K562 (cell line): ENCODE data around the gene BOLA3. TPM values are rescaled to one million over a fixed set of nuclear protein-coding genes. Genes with fewer than 3 reads are reported as not detected.

Experiments
- BCOR ChIP-seq: fragments of 450-650 bp; IDR thresholded peaks from 2 replicates; pipeline ENCODE4 v1.6.1; 2016
- ELF1 ChIP-seq: fragments of 200-800 bp; sonication (Bioruptor generic); IDR thresholded peaks from 2 replicates; pipeline ENCODE4 v1.6.1; 2016; ENCODE audit warnings: missing genetic modification characterization, missing compliant biosample characterization
- HNRNPLL ChIP-seq: fragments of 200-400 bp; formaldehyde crosslinking; IDR thresholded peaks from 2 replicates; pipeline ENCODE4 v1.6.1; 2017; ENCODE audit warnings: low read length, low read depth, mild to moderate bottlenecking; ENCODE audit not compliant: poor library complexity, severe bottlenecking
- LEF1 ChIP-seq: fragments of 450-650 bp; IDR thresholded peaks from 2 replicates; pipeline ENCODE4 v1.6.1; 2016; ENCODE audit warnings: mild to moderate bottlenecking
- MAFG ChIP-seq: fragments of 450-650 bp; conservative IDR thresholded peaks from 2 replicates; pipeline ENCODE4 v1.6.1; 2016; ENCODE audit warnings: missing genetic modification characterization, missing compliant biosample characterization
- MCM5 ChIP-seq: fragments of 450-650 bp; IDR thresholded peaks from 2 replicates; pipeline ENCODE4 v1.6.1; 2016; ENCODE audit warnings: low read depth
- MED1 ChIP-seq: sonication (generic); formaldehyde crosslinking; IDR thresholded peaks from 2 replicates; pipeline ENCODE4 v1.8.1; 2023; ENCODE audit warnings: missing genetic modification reagents, borderline replicate concordance
- MTA1 ChIP-seq: fragments of 450-650 bp; IDR thresholded peaks from 2 replicates; pipeline ENCODE4 v1.6.1; 2017; ENCODE audit warnings: borderline replicate concordance
- NR2C2 ChIP-seq, 2 experiments: fragments of 200-800 bp in 1 of 2; sonication (Bioruptor generic) in 1 of 2; sonication (generic) in 1 of 2; formaldehyde crosslinking in 1 of 2; IDR thresholded peaks; 2 replicates each; pipeline versions ENCODE4 v1.6.1 to v1.8.0; 2016 to 2022; ENCODE audit warnings: mild to moderate bottlenecking in 1 of 2, missing compliant biosample characterization in 1 of 2, missing genetic modification characterization in 1 of 2, missing genetic modification reagents in 1 of 2
- PHTF2 ChIP-seq: fragments of 250-450 bp; sonication (Bioruptor Pico); IDR thresholded peaks from 2 replicates; pipeline ENCODE4 v1.5.0; 2021; ENCODE audit warnings: mild to moderate bottlenecking
- SAP30 ChIP-seq: fragments of 200-600 bp; sonication (generic); IDR thresholded peaks from 2 replicates; pipeline ENCODE4 v1.6.1; 2012; ENCODE audit warnings: borderline replicate concordance, low read depth, mild to moderate bottlenecking, moderate library complexity, low read length, control low read depth, inconsistent platforms; ENCODE audit not compliant: insufficient read depth, poor library complexity, severe bottlenecking
- SRSF1 ChIP-seq: fragments of 200-400 bp; formaldehyde crosslinking; IDR thresholded peaks from 2 replicates; pipeline ENCODE4 v1.6.1; 2017; ENCODE audit warnings: mild to moderate bottlenecking, low read depth, low read length, moderate library complexity
- TAF15 ChIP-seq: fragments of 200-400 bp; formaldehyde crosslinking; IDR thresholded peaks from 2 replicates; pipeline ENCODE4 v1.6.1; 2017; ENCODE audit warnings: mild to moderate bottlenecking, low read depth, low read length, moderate library complexity
- TCF7 ChIP-seq: sonication (generic); IDR thresholded peaks from 2 replicates; pipeline ENCODE4 v1.6.1; 2016; ENCODE audit warnings: antibody characterized with exemption, borderline replicate concordance
- ZNF140 ChIP-seq: fragments of 250-450 bp; sonication (Bioruptor Pico); IDR thresholded peaks from 2 replicates; pipeline ENCODE4 v1.8.0; 2021; ENCODE audit warnings: moderate library complexity, mild to moderate bottlenecking, inconsistent platforms
- ZNF384 ChIP-seq: IDR thresholded peaks from 2 replicates; pipeline ENCODE4 v1.6.1; 2012; ENCODE audit warnings: low read depth, low read length, improper control_type of control experiment
- polyA plus RNA-seq, 8 experiments: library from polyadenylated mRNA; depleted of rRNA in 4 of 8; stranded (reverse) in 5 of 8; unstranded in 3 of 8; fragments of >200 nt; fragmentation: Nextera tagmentation in 2 of 8; fragmentation: Illumina TruSeq in 1 of 8; extraction: Ambion mirVana in 2 of 8; extraction: Trizol in 1 of 8; gene quantifications; 2 replicates each; pipeline versions ENCODE4 v1.2.1 to v1.2.3, GENCODE V29; 2011 to 2014; ENCODE audit warnings: inconsistent platforms in 1 of 8, missing spikeins in 1 of 8
- total RNA-seq, 7 experiments: library from RNA; depleted of rRNA in 6 of 7; stranded (reverse); fragments of >200 nt in 6 of 7; fragmentation: Illumina TruSeq in 2 of 7; extraction: Trizol in 2 of 7; gene quantifications; 2 replicates each; pipeline versions ENCODE4 v1.2.1 to v1.2.3, GENCODE V29; 2011 to 2021; ENCODE audit warnings: low replicate concordance in 1 of 7
- TF ChIP-seq, protein P1 (sequence below), 2 experiments: IDR thresholded peaks in 1 of 2; conservative IDR thresholded peaks in 1 of 2; 2 replicates each; pipeline ENCODE4 v1.6.1; 2016; ENCODE audit warnings: low read depth in 2 of 2, mild to moderate bottlenecking in 1 of 2, missing compliant biosample characterization in 1 of 2, missing genetic modification characterization in 1 of 2, moderate library complexity in 1 of 2
- TF ChIP-seq, protein P2 (sequence below): fragments of 450-650 bp; formaldehyde crosslinking; IDR thresholded peaks from 2 replicates; pipeline ENCODE4 v1.4.0; 2020; ENCODE audit warnings: mild to moderate bottlenecking, moderate library complexity
- TF ChIP-seq, protein P3 (sequence below): IDR thresholded peaks from 3 replicates; pipeline ENCODE4 v1.6.1; 2011; ENCODE audit warnings: borderline replicate concordance, mild to moderate bottlenecking, moderate library complexity; ENCODE audit not compliant: insufficient read length; ENCODE audit errors: extremely low read depth

Gene BOLA3
- total and polyA plus RNA-seq, 9 of the 15 experiments (the other 6 are each of a cell fraction or from before 2014, with no cell fraction given), result 149 to 619 (median 255) TPM

DNA sequence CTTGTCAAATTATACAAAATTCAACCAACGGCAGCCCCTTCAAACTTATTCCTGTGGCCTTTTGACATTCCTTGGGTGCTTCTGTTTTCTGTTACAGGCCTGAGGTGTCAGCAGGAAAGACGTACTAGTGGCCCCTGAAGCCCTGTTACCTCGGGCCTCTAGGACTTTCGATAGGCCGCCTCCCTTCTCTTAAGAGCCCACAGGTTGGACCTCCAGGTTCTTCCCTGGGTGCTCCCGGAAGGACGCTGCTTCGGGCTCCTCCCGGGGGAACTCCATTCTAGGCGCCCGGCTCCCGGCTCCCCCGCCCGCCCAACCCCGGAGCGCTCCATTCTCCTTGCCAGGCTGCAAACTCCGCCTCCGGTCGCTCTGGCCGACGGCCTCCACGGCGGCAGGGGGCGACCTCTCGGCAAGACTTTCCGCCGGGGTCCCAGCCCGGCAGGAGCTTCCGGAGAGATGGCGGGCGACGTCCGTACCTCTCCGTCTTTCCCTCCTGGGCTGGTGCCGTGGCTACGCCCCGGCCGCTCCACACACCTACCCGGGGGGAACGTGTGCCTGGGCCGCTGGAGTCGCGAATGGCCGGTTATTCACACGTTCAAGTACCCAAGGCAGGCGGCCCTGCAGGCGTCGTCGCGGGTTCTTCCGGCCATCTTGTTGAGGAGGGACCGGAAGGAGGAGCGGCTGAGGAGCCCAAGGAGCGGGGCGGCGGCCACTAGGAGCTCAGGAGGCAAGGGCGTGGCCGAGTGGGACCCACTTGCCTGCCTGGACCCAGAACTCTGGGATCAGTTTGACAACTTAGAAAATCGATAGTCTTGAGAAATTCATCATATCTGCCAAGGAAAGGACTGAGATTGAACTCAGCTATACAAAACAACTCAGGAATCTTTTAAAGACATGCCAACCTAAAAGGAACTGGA is 27.5 kb downstream of the BOLA3 start (continued):
- TF ChIP-seq, protein P1, sequence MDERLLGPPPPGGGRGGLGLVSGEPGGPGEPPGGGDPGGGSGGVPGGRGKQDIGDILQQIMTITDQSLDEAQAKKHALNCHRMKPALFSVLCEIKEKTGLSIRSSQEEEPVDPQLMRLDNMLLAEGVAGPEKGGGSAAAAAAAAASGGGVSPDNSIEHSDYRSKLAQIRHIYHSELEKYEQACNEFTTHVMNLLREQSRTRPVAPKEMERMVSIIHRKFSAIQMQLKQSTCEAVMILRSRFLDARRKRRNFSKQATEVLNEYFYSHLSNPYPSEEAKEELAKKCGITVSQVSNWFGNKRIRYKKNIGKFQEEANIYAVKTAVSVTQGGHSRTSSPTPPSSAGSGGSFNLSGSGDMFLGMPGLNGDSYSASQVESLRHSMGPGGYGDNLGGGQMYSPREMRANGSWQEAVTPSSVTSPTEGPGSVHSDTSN (CRISPR knock-in tag; IDR thresholded peaks at IDR 0.05; ENCODE audit: low read depth), result no peak
- TF ChIP-seq, protein P1 (tag; conservative IDR thresholded peaks at IDR 0.05; ENCODE audit: low read depth), result no peak
- TF ChIP-seq, protein P2, sequence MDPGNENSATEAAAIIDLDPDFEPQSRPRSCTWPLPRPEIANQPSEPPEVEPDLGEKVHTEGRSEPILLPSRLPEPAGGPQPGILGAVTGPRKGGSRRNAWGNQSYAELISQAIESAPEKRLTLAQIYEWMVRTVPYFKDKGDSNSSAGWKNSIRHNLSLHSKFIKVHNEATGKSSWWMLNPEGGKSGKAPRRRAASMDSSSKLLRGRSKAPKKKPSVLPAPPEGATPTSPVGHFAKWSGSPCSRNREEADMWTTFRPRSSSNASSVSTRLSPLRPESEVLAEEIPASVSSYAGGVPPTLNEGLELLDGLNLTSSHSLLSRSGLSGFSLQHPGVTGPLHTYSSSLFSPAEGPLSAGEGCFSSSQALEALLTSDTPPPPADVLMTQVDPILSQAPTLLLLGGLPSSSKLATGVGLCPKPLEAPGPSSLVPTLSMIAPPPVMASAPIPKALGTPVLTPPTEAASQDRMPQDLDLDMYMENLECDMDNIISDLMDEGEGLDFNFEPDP, result 0 out of 2 replicates have a peak, but pooled peaks have one; percentile 76
- TF ChIP-seq ZNF384 (no peak), SRSF1 (peak; percentile 93), MED1 (CRISPR knock-in tag) (no peak), ELF1 (peak; percentile 91), NR2C2 (CRISPR knock-in tag; IDR thresholded peaks at IDR 0.05) (peak; percentile 46; the same call in 1 of the 2 replicates), NR2C2 (tag; IDR thresholded peaks at IDR 0.05) (peak; percentile 73), MTA1 (no peak), HNRNPLL (peak; percentile 66), TAF15 (no peak), ZNF140 (no peak), TCF7 (peak; percentile 54; the same call in 1 of the 2 replicates), SAP30 (peak; percentile 31), MAFG (tag) (no peak), BCOR (peak; percentile 55), LEF1 (0 out of 2 replicates have a peak, but pooled peaks have one; percentile 50), PHTF2 (no peak), MCM5 (no peak)
- TF ChIP-seq, protein P3, sequence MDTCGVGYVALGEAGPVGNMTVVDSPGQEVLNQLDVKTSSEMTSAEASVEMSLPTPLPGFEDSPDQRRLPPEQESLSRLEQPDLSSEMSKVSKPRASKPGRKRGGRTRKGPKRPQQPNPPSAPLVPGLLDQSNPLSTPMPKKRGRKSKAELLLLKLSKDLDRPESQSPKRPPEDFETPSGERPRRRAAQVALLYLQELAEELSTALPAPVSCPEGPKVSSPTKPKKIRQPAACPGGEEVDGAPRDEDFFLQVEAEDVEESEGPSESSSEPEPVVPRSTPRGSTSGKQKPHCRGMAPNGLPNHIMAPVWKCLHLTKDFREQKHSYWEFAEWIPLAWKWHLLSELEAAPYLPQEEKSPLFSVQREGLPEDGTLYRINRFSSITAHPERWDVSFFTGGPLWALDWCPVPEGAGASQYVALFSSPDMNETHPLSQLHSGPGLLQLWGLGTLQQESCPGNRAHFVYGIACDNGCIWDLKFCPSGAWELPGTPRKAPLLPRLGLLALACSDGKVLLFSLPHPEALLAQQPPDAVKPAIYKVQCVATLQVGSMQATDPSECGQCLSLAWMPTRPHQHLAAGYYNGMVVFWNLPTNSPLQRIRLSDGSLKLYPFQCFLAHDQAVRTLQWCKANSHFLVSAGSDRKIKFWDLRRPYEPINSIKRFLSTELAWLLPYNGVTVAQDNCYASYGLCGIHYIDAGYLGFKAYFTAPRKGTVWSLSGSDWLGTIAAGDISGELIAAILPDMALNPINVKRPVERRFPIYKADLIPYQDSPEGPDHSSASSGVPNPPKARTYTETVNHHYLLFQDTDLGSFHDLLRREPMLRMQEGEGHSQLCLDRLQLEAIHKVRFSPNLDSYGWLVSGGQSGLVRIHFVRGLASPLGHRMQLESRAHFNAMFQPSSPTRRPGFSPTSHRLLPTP, result no peak
